GM12878 (cell line): ENCODE results near the gene SULT2B1.

Source experiments
- CHD4 ChIP-seq: fragments of 200-600 bp; sonication (generic); IDR thresholded peaks from 2 replicates; pipeline ENCODE4 v1.6.1; 2016; ENCODE audit warnings: mild to moderate bottlenecking
- CTCF ChIP-seq, 3 experiments: IDR thresholded peaks in 2 of 3; conservative IDR thresholded peaks in 1 of 3; 2 replicates each; pipeline ENCODE4 v1.5.1; 2011; ENCODE audit warnings: low read depth in 3 of 3, low read length in 3 of 3, mild to moderate bottlenecking in 3 of 3, control low read depth in 2 of 3, moderate library complexity in 2 of 3, inconsistent platforms in 1 of 3, mixed read lengths in 1 of 3; ENCODE audit not compliant: control insufficient read depth in 2 of 3, insufficient read depth in 1 of 3; ENCODE audit errors: extremely low read depth in 1 of 3
- EZH2 ChIP-seq: IDR thresholded peaks from 2 replicates; pipeline ENCODE4 v1.6.1; 2012; ENCODE audit warnings: low read depth, mild to moderate bottlenecking, control low read depth, inconsistent platforms, low read length, borderline replicate concordance; ENCODE audit not compliant: control insufficient read depth
- FOXM1 ChIP-seq: IDR thresholded peaks from 2 replicates; pipeline ENCODE4 v1.6.1; 2012; ENCODE audit warnings: low read depth, mild to moderate bottlenecking, inconsistent platforms, low read length, moderate library complexity

- no peak for TF ChIP-seq EZH2
- no peak for TF ChIP-seq CHD4
- TF ChIP-seq FOXM1, result no peak
- TF ChIP-seq CTCF (IDR thresholded peaks at IDR 0.05 in 2 of 3, conservative IDR thresholded peaks at IDR 0.05 in 1 of 3; ENCODE audit: control insufficient read depth in 2 of 3, extremely low read depth in 1 of 3, insufficient read depth in 1 of 3, low read depth in 3 of 3, low read length in 3 of 3), result no peak
Measured at GRCh38 chr19:48628486-48629296, 76.7 kb downstream of the SULT2B1 start.
